Endothelial cell (in vitro differentiated cells): ENCODE measurements around the gene EML4. TPM values are rescaled to one million over a fixed set of nuclear protein-coding genes. Genes with fewer than 3 reads are reported as not detected.

Experiments used
- DNase-seq: peaks from one replicate; pipeline ENCODE4 v3.0.0; 2021; ENCODE audit warnings: low spot score
- H3K27ac Mint-ChIP-seq: one replicate; pipeline ENCODE4 v1.8.0; 2021; ENCODE audit warnings: mixed read lengths, inconsistent platforms; ENCODE audit not compliant: unreplicated experiment
- H3K27me3 Mint-ChIP-seq: one replicate; pipeline ENCODE4 v1.8.0; 2021; ENCODE audit warnings: mild to moderate bottlenecking, moderate library complexity, mixed read lengths, inconsistent platforms; ENCODE audit not compliant: unreplicated experiment
- H3K36me3 Mint-ChIP-seq: one replicate; pipeline ENCODE4 v1.8.0; 2021; ENCODE audit warnings: mild to moderate bottlenecking, low read depth, mixed read lengths, inconsistent platforms; ENCODE audit not compliant: unreplicated experiment
- H3K4me1 Mint-ChIP-seq: one replicate; pipeline ENCODE4 v1.8.0; 2021; ENCODE audit warnings: mild to moderate bottlenecking, mixed read lengths, inconsistent platforms; ENCODE audit not compliant: unreplicated experiment
- H3K4me3 Mint-ChIP-seq: one replicate; pipeline ENCODE4 v1.8.0; 2021; ENCODE audit warnings: mild to moderate bottlenecking, mixed read lengths, inconsistent platforms; ENCODE audit not compliant: unreplicated experiment
- H3K9me3 Mint-ChIP-seq: one replicate; pipeline ENCODE4 v1.8.0; 2021; ENCODE audit warnings: mixed read lengths, inconsistent platforms; ENCODE audit not compliant: unreplicated experiment
- total RNA-seq: library from RNA; stranded (reverse); fragmentation: NEBNext Ultra II Directional; extraction: Animal tissue kit (Norgen Biotek cat#: 25700); gene quantifications from one replicate; pipeline ENCODE4 v1.2.1, GENCODE V29; 2021; ENCODE audit not compliant: unreplicated experiment
- TF ChIP-seq, protein P1 (sequence below): fragments of 200-600 bp; sonication (generic); IDR thresholded peaks from one replicate; pipeline ENCODE4 v1.5.0; 2021; ENCODE audit warnings: antibody characterized with exemption; ENCODE audit not compliant: unreplicated experiment

Gene EML4
- total RNA-seq, 1 donor from 2014 or later: 49.7 TPM

DNA sequence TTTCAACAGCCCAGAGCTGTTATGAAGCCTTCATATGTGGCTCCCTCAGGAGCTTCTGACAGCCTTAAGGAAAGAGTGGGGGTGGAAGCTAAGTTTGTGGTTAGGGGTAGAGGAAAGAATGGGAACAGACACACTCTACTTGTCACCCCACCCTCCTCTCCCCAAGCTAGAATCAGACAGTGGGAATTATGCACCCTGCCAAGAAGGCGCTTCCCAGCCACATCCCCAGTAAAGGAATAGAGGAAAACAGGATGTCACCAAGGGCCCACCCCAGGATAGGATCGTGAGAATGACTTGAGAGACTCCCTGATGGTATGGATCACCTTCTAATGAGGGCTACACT lies 32.4 kb upstream of the EML4 start:
- Mint-ChIP-seq H3K4me1 (peaks cover 48% of the 10 kb centered on the region), H3K4me3 (no peak overlapping the region), H3K27ac (no peak overlapping the region), H3K36me3 (no peaks in the 10 kb centered on the region), H3K27me3 (peaks cover 5% of the 10 kb centered on the region), H3K9me3 (no peaks in the 10 kb centered on the region)
- no peak for DNase-seq
- TF ChIP-seq, protein P1, sequence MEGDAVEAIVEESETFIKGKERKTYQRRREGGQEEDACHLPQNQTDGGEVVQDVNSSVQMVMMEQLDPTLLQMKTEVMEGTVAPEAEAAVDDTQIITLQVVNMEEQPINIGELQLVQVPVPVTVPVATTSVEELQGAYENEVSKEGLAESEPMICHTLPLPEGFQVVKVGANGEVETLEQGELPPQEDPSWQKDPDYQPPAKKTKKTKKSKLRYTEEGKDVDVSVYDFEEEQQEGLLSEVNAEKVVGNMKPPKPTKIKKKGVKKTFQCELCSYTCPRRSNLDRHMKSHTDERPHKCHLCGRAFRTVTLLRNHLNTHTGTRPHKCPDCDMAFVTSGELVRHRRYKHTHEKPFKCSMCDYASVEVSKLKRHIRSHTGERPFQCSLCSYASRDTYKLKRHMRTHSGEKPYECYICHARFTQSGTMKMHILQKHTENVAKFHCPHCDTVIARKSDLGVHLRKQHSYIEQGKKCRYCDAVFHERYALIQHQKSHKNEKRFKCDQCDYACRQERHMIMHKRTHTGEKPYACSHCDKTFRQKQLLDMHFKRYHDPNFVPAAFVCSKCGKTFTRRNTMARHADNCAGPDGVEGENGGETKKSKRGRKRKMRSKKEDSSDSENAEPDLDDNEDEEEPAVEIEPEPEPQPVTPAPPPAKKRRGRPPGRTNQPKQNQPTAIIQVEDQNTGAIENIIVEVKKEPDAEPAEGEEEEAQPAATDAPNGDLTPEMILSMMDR: no peak

DNA sequence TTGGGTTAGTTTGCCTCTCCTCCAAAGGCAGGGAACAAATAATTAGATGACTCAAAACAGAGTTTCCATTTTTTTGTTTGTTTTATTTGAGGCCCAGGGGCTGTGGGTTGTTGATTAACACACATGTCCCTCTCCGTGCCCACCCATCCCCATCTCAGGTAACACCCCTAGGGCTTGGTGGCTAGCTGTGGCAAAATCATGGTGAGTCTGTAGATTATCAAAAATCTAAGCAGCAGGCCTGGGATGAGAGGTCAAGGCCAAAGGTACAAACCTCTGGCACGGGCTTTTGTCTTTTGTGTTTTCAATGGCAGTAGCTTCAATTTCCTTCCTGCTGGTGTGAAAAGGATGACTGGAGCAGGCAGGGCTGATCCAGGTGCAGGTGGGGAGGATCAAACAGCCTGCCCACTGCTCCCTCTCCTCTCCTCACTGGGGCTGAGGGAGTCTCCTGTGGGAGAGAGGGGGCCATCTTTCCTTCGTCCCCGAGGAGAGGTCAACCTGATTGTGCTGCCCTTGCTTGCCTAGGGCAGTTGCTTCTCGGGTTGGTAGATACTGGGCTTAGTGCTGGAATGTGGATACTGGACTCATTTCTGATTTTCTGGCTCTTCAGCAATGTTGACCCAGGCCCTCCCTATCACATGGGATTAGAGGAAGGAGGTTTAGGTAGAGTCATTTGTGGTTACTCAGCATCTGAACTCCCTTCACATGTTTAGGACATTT lies 31.9 kb upstream of the EML4 start:
- H3K27me3 Mint-ChIP-seq: peaks cover 5% of the 10 kb centered on the region
- DNase-seq: no peak
- no peaks in the 10 kb centered on the region for H3K9me3 Mint-ChIP-seq
- no peaks in the 10 kb centered on the region for H3K36me3 Mint-ChIP-seq
- TF ChIP-seq, protein P1: no peak
- no peak overlapping the region for H3K27ac Mint-ChIP-seq
- no peak overlapping the region for H3K4me3 Mint-ChIP-seq
- H3K4me1 Mint-ChIP-seq: peaks cover 48% of the 10 kb centered on the region

DNA sequence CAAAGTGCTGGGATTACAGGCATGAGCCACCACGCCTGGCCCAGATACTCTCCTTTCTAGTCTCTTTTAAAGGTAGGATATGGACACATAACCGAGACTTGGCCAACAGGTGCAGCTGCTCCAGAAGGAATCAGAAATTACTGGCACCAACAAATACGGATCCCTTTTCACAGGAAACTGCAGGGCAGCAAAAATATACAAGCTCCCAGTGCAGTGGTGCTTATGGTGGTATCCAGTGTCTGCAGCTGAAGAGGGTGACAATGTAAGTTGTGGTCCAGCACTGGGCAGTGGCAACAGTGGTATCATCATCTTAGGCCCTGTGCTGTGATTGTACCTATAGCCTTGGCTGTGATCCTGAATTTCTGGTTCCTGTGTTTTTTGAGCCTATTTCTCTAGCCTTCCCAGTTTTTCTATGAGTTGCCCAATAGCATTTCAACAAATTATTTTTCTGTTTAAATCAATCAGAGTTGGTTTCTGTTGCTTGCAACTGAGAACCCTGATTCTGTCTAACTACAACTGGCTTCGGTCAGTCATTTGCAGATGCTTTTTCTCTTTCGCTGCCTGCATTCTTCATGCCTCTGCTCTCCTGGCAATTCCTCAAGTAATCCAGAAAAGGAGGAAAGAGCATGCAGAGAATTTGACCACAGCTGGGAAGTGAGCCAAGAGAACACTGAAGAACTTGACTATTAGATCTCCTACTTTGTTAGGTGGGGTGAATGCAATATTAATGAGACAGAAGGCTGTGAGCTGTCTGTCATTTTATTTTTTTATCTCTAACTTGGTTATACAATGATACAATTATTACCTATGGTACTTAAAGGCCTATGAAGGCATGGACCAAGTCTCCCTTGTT lies 30.8 kb upstream of the EML4 start:
- DNase-seq: no peak
- Mint-ChIP-seq H3K27me3 (peaks cover 5% of the 10 kb centered on the region), H3K9me3 (no peaks in the 10 kb centered on the region), H3K4me3 (no peak overlapping the region), H3K4me1 (peaks cover 46% of the 10 kb centered on the region), H3K36me3 (no peaks in the 10 kb centered on the region), H3K27ac (no peak overlapping the region)
- TF ChIP-seq, protein P1: no peak

DNA sequence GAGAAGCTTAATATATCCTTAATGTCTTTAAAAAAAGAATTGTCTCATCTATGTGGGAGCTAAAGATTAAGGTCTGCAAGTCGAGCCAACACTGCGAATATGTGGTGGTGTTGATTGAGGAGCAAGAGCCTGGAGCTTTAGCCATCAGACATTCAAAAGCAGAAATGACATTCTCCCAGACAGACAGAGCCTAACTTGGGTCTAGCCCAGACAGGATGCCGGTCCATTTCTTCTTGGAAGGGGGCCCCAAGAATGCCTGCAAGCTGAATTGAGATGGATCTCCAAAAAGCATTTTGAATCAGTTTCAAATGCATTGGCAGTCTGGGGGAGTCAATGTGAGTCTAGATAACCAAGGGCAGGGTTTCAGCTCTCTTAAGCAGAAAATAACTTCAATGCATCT lies 30.1 kb upstream of the EML4 start:
- Mint-ChIP-seq H3K4me3 (no peak overlapping the region), H3K36me3 (no peaks in the 10 kb centered on the region), H3K4me1 (peaks cover 42% of the 10 kb centered on the region), H3K27me3 (peaks cover 1% of the 10 kb centered on the region), H3K9me3 (no peaks in the 10 kb centered on the region), H3K27ac (no peak overlapping the region)
- TF ChIP-seq, protein P1: no peak
- DNase-seq: no peak

DNA sequence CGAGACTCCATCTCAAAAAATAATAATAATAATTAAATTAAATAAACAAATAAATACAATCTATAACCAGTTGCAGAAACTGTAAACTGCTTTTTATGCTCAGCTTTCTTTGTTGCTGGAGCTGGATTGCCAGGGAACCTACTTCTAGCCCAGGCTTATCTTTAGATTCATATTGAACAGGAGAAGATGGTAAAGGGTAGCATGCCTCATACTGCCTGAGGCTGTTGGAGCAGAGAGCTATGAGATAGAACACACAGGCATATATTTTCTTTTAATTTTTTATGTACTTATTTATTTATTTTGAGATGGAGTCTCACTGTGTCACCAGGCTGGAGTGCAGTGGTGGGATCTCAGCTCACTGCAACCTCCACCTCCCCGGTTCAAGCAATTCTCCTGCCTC lies 28.7 kb upstream of the EML4 start:
- peaks cover 1% of the 10 kb centered on the region for H3K27me3 Mint-ChIP-seq
- H3K4me1 Mint-ChIP-seq: peaks cover 42% of the 10 kb centered on the region
- no peaks in the 10 kb centered on the region for H3K9me3 Mint-ChIP-seq
- H3K4me3 Mint-ChIP-seq: no peak overlapping the region
- H3K27ac Mint-ChIP-seq: no peak overlapping the region
- DNase-seq: no peak
- no peaks in the 10 kb centered on the region for H3K36me3 Mint-ChIP-seq
- TF ChIP-seq, protein P1: no peak
